HG03432 (cell line): ENCODE results near the gene MEN1.
"Not testable (repeated sequence)": the region's sequence is repeated elsewhere in the genome, so short reads cannot be mapped to it uniquely, and the experiment has no call there.

Source experiments
- ATAC-seq: cut with Tn5 transposase; IDR thresholded peaks from one replicate; pipeline ENCODE4 v1.9.1; 2021; ENCODE audit warnings: mild to moderate bottlenecking, moderate library complexity; ENCODE audit not compliant: unreplicated experiment

MEN1 gene

GRCh38 chr11:64834031-64834722 is 23.8 kb upstream of the MEN1 start:
- ATAC-seq: no peak

DNA sequence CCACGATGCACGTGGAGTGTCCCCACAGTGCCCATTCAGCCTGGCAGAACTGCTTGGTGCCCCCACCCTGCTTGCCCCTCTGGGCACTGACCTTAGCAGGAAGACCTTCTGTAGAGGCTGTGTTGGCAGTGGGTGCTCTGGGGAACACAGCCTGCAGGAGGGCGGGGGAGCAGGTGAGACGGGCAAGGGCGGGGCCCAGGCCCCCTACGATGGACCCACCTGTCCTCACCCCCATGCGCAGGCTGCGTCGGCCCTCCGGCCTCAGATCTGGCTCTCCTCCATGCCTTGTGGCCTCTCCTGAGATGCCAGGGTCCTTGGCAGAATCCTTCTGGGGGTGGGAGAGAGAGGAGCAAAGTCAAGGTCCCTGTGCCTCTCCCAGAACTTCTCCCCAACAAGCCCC is 23.2 kb upstream of the MEN1 start:
- ATAC-seq: no peak

GRCh38 chr11:64833198-64833502 is 22.8 kb upstream of the MEN1 start:
- ATAC-seq: no peak

DNA sequence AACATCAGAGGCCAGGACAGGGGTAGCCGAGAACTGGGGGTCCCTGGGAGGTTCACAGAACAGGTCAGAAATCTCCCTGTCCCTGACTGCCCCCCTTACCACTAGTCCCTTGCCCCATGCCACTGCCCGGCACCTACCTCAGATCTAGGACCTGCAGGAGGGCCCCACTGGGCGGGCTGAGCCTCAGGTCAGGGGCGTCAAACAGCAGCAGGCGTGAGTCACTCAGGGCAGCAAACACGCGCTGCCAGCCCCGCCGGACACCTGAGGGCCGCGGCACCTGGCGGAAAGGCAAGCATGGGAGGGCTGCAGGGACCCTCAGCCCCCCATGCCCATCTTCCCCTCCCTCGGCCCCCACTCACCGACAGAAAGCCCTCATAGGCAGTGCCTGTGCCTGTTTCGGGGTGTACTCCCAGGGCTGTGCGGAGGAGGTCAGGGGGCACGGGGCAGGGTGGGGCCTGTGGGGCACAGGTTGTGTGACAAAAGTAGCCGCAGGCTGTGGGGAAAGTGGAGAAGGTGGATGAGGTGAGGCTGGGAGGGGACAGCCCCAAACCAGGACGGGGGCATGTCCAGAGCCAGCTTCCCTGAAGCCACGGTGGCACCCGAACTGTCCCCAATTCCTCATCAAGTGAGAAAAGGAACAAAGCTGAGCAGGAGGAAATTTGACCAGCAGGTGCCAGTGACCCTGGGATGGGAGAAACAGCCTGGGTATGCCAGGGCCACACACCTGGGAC is 22.3 kb upstream of the MEN1 start:
- no peak for ATAC-seq

GRCh38 chr11:64831411-64831891 is 21.1 kb upstream of the MEN1 start:
- ATAC-seq: no peak

DNA sequence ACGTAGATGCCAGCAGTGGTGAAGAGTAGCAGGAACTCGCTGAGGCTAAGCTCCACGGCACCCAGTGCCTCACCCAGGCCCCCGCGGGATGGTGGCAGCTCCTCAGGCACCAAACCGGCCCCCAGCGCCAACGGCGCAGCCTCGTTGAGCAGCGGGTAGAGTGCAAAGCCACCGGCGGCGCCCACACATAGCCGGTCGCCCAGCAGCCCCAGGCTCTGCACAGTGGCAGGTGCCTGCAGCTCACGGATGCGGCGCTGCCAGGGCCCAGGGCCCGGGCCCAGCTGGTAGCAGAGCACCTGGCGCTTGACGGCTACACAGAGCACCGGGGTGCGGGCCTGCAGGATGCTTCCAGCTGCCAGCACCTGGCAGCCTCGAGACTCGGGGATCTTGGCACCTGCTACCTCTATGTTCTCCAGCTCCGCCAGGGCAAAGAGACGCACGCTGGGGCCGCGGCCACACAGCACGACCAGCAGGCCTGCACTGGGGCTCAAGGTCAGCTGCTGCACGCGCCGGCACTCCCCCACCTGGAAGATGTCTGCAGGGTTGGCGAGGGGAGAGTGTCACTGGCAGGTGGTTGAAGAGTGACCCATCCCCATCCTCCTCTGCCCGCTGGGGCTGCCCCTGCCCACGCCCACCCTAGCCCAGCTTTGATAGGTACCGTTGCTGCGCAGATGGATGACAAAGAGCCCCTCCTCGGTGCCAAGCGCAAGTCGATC is 19.3 kb upstream of the MEN1 start:
- no peak for ATAC-seq

DNA sequence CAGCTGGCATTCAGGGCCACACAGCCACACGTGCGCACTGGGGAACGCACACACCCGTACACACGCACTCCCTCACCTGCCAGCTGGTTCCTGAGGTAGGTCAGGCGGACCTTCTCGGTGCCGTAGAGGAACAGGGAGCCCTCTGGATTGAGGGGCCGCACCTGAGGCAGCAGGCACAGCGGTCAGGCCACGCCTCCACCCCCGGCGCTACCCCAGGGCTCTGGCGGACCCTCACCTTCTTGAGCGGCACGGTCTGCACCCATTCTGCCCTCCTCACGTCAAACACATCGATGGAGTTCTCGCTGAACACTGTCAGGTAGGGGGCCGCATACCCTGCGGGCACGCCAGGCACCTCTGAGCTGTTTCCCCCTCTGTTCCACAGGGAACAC is 17.1 kb upstream of the MEN1 start:
- no peak for ATAC-seq

- ATAC-seq: no peak
These were observed 16.5 kb upstream of the MEN1 start for GRCh38 chr11:64826578-64827450.

- ATAC-seq: no peak
These were observed 15.7 kb upstream of the MEN1 start for GRCh38 chr11:64826062-64826461.

GRCh38 chr11:64823568-64824119 is 13.3 kb upstream of the MEN1 start:
- no peak for ATAC-seq

- ATAC-seq: no peak
These were observed 7.1 kb upstream of the MEN1 start for GRCh38 chr11:64817476-64817875.

- not testable (repeated sequence) for ATAC-seq
These were observed 5.1 kb upstream of the MEN1 start for GRCh38 chr11:64815433-64815832.

DNA sequence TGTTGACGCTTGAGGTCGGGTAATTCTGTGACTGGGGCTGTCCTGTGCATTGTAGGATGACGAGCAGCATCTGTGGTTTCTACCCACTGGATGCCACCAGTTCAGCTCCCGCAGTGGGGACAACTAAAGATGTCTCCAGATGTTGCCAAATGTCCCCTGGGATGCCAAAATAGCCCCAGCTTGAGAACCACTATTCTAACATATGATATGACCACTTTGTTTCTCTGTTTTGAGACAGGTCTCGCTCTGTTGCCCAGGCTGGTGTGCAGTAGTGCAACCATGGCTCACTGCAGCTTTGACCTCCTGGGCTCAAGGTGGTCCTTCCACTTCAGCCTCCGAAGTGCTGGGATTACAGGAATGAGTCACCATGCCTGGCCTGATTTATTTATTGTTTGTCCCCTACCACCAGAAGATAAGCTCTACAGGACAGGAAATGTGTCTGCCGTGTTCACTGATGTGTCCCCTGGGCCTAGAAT is 4.4 kb upstream of the MEN1 start:
- peak; percentile 62 for ATAC-seq

DNA sequence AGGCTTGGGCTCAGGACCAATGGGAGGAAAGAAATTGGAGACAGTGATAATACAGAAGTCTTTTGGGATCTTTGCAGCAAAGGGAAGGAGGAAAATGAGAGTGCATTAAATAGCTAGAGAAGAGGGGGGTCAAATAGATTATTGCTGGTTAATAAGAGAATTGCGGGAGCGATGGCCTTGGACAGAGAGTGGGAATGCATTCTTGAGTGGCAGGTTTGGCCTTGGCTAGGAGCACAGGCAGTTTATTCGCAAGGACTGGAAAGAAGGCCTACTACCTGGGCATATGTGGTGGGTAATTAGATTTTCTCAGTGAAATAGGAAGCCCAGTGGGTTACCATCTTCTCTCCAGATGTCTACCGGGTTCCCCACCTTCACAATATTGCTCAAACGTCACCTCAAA is 3.5 kb upstream of the MEN1 start:
- no peak for ATAC-seq

DNA sequence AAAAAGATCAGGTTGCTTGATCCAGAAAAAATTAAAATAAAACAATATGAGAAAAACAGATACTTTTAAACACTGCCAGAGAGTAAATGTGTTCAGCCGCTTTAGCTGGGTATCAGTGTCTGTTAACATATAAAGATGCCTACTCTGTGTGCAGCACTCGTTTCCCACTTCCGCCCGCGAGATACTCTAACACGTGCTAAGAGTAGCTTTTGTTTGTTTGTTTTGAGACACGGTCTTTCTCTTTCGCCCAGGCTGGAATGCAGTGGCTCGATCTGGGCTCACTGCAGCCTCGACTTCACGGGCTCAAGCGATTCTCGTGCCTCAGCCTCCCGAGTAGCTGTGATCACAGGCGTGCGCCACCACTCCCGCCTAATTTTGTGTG is 531 bp upstream of the MEN1 start:
- ATAC-seq: peak; percentile 2

DNA sequence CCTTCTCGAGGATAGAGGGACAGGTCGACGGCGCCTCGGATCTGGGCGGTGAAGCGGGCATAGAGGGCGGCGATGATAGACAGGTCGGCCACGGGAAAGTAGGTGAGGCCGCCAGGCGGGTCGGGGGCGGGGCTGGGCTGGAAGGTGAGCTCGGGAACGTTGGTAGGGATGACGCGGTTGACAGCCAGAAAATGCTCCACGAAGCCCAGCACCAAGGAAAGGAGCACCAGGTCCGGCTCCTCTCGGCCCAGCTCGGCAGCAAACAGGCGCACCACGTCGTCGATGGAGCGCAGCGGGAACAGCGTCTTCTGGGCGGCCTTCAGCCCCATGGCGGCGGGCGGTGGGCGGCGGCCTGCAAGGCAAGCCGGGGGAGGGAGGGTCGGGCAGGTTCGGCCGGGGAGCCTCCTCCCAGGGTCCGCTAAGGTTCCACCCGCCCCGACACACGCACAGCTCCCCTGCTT is 540 bp downstream of the MEN1 start:
- no peak for ATAC-seq

DNA sequence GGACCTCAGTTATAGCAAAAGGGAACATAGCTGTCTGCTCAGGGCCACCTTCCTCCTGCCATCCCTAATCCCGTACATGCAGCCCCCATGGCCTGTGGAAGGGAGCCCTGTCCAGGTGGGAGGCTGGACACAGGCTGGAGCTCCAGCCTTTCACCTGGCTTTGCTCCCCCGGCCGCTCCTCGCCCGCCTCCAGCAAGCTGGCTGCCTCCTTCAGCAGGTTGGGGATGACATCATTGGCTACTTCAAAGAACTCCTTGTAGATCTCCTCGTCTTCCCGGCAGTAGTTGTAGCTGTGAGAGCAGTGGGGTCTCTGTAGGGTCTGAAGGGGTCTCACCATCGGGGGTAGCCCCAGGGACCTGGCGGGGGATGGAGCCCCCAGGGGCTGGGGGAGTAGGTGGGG is 4.9 kb downstream of the MEN1 start:
- ATAC-seq: no peak

GRCh38 chr11:64804346-64805210 is 5.8 kb downstream of the MEN1 start:
- ATAC-seq: no peak

- no peak for ATAC-seq
These were observed 6.5 kb downstream of the MEN1 start for GRCh38 chr11:64803846-64804345.
